Measurements from ENCODE around the gene ZCCHC7.
"Not testable (repeated sequence)": the region's sequence is repeated elsewhere in the genome, so short reads cannot be mapped to it uniquely, and the experiment has no call there.

The ZCCHC7 gene

GRCh38 chr9:37382161-37382981, 262.0 kb downstream of the ZCCHC7 start:
- DNase-seq = no peak

- no peak for DNase-seq
These were observed 262.6 kb downstream of the ZCCHC7 start for GRCh38 chr9:37382982-37383357.

DNA sequence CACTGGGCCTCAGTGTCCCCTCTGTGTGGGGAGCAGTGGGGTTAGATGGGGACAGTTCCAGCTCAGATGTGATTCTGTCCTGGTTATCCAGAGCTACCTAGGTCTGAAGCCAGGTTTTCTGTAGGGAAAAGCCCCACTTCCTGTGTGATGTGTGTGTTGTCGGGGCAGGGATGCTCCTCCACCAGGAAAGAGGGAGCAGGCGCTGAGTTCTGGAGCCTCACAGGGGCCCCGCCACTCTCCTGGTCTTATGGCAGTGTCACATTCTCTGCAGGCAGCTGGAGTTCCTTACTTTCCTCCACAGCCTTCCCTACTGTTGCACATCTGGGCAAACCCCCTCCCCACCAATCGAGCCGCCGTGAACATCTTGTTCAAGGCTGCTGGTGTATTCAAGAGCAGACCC, 263.0 kb downstream of the ZCCHC7 start:
- DNase-seq = no peak

- DNase-seq = no peak
These were observed 263.7 kb downstream of the ZCCHC7 start for GRCh38 chr9:37383876-37384746.

GRCh38 chr9:37385286-37385685, 264.9 kb downstream of the ZCCHC7 start:
- no peak for DNase-seq

DNA sequence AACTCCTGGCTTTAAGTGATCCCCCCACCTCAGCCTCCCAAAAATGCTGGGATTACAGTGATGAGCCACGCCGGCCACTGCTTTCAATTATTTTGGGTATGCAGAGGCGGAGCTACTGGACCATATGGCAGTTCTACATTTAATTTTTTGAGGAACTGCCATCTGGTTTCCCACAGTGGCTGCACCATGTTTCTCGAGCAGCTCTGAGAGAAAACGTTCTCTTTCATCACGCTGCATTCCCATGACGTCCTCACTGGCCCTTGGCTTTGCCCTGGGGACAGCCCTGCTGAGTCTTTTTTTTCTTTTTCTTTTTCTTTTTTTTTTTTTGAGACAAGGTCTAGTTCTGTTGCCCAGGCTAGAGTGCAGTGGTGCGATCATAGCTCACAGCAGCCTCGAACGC, 266.6 kb downstream of the ZCCHC7 start:
- no peak for DNase-seq

- peak; percentile 40 for DNase-seq
These were observed 270.4 kb downstream of the ZCCHC7 start for GRCh38 chr9:37390759-37391158.

DNA sequence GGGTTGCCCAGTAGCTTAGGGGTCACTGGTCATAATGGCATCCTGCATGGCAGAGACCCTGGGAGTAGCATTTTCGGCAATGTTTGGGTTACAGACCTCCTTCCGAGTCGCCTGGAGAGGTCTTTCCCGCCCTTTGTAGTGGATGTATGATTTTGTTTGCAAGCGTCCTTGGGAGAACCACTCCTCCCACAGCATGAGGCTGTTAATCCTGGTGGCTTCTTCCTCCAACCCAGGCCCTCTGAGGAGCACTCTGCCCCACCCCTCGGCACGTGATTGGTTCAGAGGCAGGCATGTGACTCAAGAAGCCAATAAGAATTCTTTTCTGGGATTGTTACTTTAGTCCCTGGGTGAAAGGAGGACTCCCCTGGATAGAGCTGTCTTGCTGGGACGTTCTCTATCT, 271.9 kb downstream of the ZCCHC7 start:
- no peak for DNase-seq

- no peak for DNase-seq
These were observed 274.9 kb downstream of the ZCCHC7 start for GRCh38 chr9:37395229-37395628.

GRCh38 chr9:37395663-37396062, 275.3 kb downstream of the ZCCHC7 start:
- DNase-seq = no peak

DNA sequence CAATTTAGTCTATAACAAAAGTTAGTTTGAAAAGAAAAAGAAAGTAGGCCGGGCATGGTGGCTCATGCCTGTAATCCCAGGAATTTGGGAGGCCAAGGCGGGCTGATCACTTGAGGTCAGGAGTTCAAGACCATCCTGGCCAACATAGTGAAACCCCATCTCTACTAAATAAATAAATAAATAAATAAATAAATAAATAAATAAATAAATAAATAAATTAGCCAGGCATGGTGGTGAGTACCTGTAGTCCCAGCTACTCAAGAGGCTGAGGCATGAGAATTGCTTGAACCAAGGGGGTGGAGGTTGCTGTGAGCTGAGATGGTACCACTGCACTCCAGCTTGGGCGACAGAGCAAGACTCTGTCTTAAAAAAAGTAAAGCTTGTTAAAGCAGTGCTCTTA, 277.6 kb downstream of the ZCCHC7 start:
- DNase-seq = not testable (repeated sequence)

- DNase-seq = no peak
These were observed 278.2 kb downstream of the ZCCHC7 start for GRCh38 chr9:37398464-37399025.

- DNase-seq = no peak
These were observed 279.0 kb downstream of the ZCCHC7 start for GRCh38 chr9:37399336-37399735.

GRCh38 chr9:37404590-37404989, 284.2 kb downstream of the ZCCHC7 start:
- no peak for DNase-seq

DNA sequence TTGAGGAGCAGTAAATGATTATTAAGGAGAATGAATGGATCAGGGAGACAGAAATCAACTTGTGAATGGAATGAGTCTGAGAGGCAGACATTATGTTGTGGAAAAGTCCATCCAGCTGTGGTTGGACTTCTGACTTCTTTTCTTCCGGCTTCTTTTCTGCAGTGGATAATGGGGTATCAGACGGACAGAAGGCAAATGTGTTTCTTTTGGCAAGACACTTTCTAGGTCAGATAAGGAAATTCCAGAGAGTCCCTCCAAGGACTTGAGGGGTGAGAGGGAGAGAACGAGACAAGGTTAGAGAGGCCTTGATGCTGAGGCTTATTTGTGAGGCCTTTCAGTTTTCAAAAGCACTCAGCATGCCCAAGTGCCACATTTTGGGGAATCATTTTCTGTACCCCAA, 285.0 kb downstream of the ZCCHC7 start:
- no peak for DNase-seq

GRCh38 chr9:37405764-37406380, 285.5 kb downstream of the ZCCHC7 start:
- no peak for DNase-seq

DNA sequence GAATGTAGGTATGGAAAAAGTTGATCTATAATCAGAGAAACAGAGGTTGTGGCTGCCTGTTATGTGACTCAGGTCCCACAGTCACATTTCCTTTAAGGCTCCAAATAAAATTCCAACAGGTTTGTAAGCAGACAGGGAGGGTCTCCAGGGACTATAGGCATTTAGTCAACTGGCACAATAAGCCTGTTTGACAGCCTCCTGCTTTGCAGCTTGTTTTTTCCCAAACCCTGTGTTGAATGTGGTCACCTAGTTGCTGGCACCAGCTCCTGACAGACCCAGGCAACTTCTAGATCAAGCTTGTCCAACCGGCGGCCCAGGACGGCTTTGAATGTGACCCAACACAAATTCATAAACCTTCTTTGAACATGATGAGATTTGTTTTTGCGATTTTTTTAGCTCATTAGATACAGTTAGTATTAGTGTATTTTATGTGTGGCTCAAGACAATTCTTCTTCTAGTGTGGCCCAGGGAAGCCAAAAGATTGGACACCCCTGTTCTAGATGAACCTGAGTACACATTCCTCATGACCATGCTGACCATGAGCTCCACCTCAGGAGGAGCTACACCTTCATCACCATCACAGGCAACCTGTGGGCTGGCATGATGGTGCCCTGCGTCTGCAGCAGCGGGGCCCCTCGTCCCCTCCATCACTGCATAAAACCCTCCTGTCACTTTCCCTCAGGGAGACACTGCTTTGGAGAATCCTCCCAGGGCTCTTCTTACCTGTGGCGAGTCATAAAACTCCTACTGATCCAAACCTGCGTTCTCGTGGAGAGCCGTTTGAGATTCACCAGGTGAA, 286.4 kb downstream of the ZCCHC7 start:
- no peak for DNase-seq

- no peak for DNase-seq
These were observed 287.1 kb downstream of the ZCCHC7 start for GRCh38 chr9:37407468-37407867.
